Hypothalamus (tissue), 51 donors: ENCODE results near the gene SPINK2.

ENCODE experiments used
- DNase-seq, 51 donors: peaks; one replicate each; lab custom pipeline; 2025; lab: John Stamatoyannopoulos, UW

Gene SPINK2

GRCh38 chr4:56821381-56822243 lies at the start of gene SPINK2:
Gene SPINK2, minus strand, starts transcription at chr4:56821701. Its CDS starts 39 bp downstream, at chr4:56821662.
- DNase-seq, result no peak

- DNase-seq, result no peak
Measured at GRCh38 chr4:56870946-56871345, 49.4 kb upstream of the SPINK2 start.

- no peak for DNase-seq
Measured at GRCh38 chr4:56863441-56864139, 42.1 kb upstream of the SPINK2 start.

- DNase-seq, result no peak
Measured at GRCh38 chr4:56861360-56861759, 39.9 kb upstream of the SPINK2 start.

GRCh38 chr4:56860781-56861180 lies 39.3 kb upstream of the SPINK2 start:
- DNase-seq, result no peak

GRCh38 chr4:56859841-56860240 lies 38.3 kb upstream of the SPINK2 start:
- DNase-seq, result no peak

GRCh38 chr4:56857601-56858309 lies 36.3 kb upstream of the SPINK2 start:
- no peak for DNase-seq

GRCh38 chr4:56856656-56857055 lies 35.2 kb upstream of the SPINK2 start:
- no peak for DNase-seq

GRCh38 chr4:56850910-56851309 lies 29.4 kb upstream of the SPINK2 start:
- DNase-seq, result no peak

- DNase-seq, result no peak
Measured at GRCh38 chr4:56844802-56845580, 23.5 kb upstream of the SPINK2 start.

- no peak for DNase-seq
Measured at GRCh38 chr4:56843421-56843899, 22.0 kb upstream of the SPINK2 start.

- DNase-seq, result no peak
Measured at GRCh38 chr4:56840559-56840958, 19.1 kb upstream of the SPINK2 start.

- DNase-seq, result no peak
Measured at GRCh38 chr4:56828784-56829535, 7.5 kb upstream of the SPINK2 start.

GRCh38 chr4:56823933-56824600 lies 2.6 kb upstream of the SPINK2 start:
- DNase-seq, result no peak

- DNase-seq, result no peak
Measured at GRCh38 chr4:56818797-56819196, 2.7 kb downstream of the SPINK2 start.

- no peak for DNase-seq
Measured at GRCh38 chr4:56817840-56818491, 3.5 kb downstream of the SPINK2 start.

- DNase-seq, result no peak
Measured at GRCh38 chr4:56806666-56807065, 14.8 kb downstream of the SPINK2 start.

- no peak for DNase-seq
Measured at GRCh38 chr4:56804551-56804950, 16.9 kb downstream of the SPINK2 start.

- peak in 2 of 51 donors; percentile 2 to 6 for DNase-seq
Measured at GRCh38 chr4:56803471-56803870, 18.0 kb downstream of the SPINK2 start.
